PC-3 (cell line): ENCODE measurements around the gene ANKRD13C.
"Not testable (repeated sequence)": the region's sequence is repeated elsewhere in the genome, so short reads cannot be mapped to it uniquely, and the experiment has no call there.

Source experiments
- CTCF ChIP-seq: fragments of 300-600 bp; sonication (generic); conservative IDR thresholded peaks from 2 replicates; pipeline ENCODE4 v1.5.1; 2017; ENCODE audit warnings: antibody characterized with exemption, low read depth, mild to moderate bottlenecking, low read length
- EZH2 ChIP-seq: fragments of 300-600 bp; sonication (generic); IDR thresholded peaks from one replicate; pipeline ENCODE4 v1.6.1; 2017; ENCODE audit warnings: antibody characterized with exemption, mild to moderate bottlenecking, low read length; ENCODE audit not compliant: unreplicated experiment
- EZH2phosphoT487 ChIP-seq: fragments of 300-600 bp; sonication (generic); IDR thresholded peaks from 2 replicates; pipeline ENCODE4 v1.6.1; 2018; ENCODE audit warnings: mild to moderate bottlenecking, antibody characterized with exemption, low read length, borderline replicate concordance

GRCh38 chr1:70349799-70350198 is 4.7 kb downstream of the ANKRD13C start:
- not testable (repeated sequence) for TF ChIP-seq CTCF, EZH2, EZH2phosphoT487
